HG03135 (cell line): ENCODE results near the gene PRR5L.
"Not testable (repeated sequence)": the region's sequence is repeated elsewhere in the genome, so short reads cannot be mapped to it uniquely, and the experiment has no call there.

ENCODE experiments used
- ATAC-seq: cut with Tn5 transposase; IDR thresholded peaks from one replicate; pipeline ENCODE4 v1.9.1; 2021; ENCODE audit warnings: mild to moderate bottlenecking, moderate library complexity; ENCODE audit not compliant: unreplicated experiment

PRR5L gene

GRCh38 chr11:36325403-36325802, 29.3 kb downstream of the PRR5L start:
- ATAC-seq, result not testable (repeated sequence)

GRCh38 chr11:36326524-36327419, 30.7 kb downstream of the PRR5L start:
- peak; percentile 73 for ATAC-seq

- no peak for ATAC-seq
These were observed 33.0 kb downstream of the PRR5L start for GRCh38 chr11:36328966-36329673.

DNA sequence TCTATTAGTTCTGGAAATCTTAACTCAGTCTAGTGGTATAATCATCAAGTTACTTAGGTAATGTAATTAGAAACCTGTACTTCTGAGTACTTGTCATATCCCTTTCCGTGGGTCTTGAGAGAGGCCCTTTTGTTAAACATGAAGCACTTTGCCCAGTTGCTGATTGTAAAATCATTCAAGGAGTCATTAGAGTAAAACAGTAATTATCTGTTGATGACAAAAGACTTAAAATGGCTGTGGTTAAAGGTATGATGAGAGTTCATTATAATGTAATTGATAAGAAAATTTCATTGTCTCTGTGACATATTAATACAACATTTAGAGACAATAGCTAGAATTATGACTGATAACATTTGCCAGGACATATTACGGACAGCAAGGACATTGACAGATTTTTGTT, 34.3 kb downstream of the PRR5L start:
- no peak for ATAC-seq

DNA sequence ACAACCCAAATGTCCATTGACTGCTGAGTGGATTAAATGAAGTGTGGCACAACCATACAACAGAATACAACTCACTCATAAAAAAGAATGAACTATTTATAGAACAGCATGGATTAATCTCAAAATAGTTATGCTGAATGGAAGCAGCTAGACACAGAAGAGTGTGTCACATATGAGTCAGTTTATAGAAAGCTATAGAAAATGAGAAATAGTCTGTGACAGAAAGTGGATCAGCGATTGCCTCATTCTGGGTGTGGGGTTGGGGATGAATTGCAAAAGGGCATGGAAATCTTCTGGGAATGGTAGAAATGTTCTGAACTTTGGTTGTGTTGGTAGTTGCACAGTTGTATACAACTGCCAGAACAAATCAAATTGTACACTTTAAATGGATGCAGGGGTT, 37.4 kb downstream of the PRR5L start:
- no peak for ATAC-seq

DNA sequence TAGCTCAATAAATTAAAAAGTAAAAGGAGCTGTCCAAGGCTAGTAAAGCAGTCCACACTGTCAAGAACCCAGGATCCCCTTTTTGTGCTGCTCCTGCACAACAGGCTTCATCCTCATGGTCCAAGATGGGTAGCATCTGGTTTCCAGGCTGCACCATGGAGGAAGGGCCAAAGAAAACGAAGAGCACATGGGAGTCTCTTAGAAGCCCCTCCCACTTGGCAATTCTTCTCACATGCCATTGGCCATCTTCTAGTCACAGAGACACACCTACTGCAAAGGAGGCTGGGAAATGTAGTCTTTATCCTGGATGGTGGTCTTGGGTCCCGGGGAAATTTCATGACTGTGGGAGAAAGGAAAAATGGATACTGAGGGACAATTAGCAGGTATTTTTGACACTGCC, 37.8 kb downstream of the PRR5L start:
- no peak for ATAC-seq

- no peak for ATAC-seq
These were observed 43.8 kb downstream of the PRR5L start for GRCh38 chr11:36339888-36340287.

DNA sequence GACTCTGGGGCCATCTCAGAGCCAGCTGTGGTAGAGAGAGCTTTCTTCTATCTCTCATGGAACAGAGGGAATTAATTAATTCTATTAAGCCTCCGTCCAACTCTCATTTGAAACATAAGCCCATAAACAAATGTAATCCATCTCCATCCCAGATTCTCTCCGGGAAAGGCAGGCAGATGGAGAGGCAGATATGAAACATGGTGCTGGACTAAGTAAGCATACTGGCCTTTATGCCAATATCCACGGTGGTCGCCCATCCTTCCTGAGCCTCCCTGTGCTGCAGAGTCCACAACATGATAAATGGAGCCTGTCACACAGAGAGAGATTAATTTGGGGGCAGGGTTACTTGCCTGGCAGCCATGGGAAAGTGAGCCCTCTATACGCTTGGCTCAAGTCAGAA, 44.8 kb downstream of the PRR5L start:
- no peak for ATAC-seq

GRCh38 chr11:36341915-36342314, 45.8 kb downstream of the PRR5L start:
- ATAC-seq, result no peak

DNA sequence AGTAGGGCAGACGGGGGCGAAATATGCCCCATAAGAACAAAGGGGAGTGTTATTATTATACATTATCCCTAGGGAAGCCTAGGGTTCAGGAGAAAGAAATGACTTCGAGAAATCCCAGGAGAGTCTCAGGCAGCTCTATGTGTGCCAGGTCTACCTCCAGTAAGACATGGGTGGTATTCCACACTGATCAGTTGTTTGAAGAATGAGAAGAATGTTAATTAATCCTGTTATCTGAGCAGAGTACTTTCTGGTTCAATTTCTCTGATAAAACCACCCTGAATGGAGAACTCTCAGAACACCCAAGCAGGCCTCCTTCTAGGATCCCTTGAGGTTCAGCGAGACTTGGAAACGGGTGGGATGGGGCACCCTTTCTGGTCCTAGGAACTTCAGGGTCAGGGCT, 46.2 kb downstream of the PRR5L start:
- no peak for ATAC-seq

DNA sequence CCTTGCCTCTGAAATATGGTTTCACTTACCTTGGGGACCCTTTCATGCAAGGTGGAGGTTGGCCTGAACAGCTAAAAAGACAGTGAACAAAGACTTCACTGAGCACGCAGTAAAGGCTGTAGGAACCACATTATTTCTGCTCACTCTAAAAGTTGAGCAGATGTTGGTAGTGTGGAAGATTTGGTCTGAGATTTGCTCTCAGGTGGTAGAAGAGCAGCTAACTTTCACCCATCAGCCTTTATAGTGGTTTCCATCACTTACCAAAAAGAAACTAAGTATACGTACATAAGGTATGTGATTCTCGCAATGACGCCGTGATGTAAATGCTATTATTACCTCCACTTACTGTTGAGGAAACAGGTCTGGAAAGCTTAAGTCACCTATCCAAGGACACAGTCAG, 47.3 kb downstream of the PRR5L start:
- no peak for ATAC-seq

DNA sequence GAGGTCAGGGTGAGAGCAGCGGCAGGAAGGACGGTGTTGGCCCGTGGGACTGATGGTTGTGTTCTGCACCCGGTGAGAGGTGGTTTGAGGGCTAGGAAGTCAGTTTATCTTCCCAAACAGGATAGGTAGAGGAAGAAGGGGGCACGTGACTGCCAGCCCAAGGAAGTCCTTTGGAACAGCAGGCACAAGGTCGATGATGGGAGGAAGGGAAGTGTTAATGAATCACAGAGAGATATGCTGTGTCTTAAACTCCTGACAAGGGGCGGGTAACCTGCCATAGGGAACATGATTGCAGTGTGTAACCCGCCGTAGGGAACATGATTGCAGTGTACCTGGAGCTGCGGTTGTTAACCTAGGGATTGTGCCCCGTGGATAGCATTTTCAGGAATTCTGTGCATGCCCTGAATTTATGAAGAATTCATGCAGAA, 49.0 kb downstream of the PRR5L start:
- ATAC-seq, result no peak

GRCh38 chr11:36345535-36346141, 49.5 kb downstream of the PRR5L start:
- no peak for ATAC-seq

DNA sequence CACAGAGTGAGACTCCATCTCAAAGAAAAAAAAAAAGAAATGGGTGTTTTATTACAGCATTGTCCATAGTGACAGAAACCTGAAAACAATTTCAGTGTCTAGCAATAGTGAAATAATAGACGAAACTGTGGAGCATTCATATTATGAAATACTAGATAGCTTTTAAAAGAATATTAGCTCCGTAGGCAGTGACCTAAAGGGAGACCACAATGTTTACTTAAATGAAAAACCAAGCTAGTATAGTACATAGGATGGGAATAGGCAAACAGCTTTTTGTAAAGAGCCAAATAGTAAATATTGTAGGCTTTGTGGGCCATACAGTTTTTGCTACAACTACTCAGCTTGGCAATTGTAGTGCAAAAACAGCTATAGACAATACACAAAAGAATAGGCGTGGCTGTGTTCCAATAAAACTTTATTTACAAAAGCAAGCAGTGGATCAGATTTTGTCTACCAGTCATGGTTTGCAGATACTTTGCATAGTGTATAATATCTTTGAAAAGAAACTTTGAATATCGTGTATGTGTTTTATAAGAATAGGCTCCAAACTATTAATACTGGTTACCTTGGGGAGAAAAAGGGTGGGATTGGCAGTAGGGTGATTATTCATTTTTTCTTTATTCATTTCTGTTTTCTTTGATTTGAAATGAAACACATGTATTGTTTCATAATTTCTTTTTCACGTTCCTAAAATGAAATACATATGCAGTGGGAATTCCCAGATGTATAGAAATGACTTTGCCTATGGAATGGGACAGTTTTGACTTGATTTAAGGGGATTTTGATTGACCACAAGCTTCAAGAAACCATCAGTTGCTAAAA, 50.7 kb downstream of the PRR5L start:
- ATAC-seq, result no peak

- no peak for ATAC-seq
These were observed 51.4 kb downstream of the PRR5L start for GRCh38 chr11:36347384-36347906.

- no peak for ATAC-seq
These were observed 53.5 kb downstream of the PRR5L start for GRCh38 chr11:36349351-36350136.

DNA sequence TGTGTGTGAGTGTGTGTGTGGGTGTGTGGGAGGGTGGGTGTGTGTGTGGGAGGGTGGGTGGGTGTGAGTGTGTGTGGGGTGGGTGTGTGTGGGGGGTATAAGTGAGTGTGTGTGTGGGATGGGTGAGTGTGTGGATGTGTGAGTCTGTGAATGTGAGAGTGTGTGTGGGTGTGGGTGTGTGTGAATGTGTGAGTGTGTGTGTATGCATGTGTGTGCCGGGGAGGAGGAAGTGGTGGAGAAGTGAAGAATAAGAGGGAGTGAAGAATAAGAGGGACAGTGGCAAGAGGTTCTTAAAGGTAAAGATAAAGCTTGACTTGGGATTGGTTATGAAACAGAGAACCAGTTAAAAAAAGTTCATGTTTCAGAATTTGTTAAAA, 54.0 kb downstream of the PRR5L start:
- ATAC-seq, result no peak

DNA sequence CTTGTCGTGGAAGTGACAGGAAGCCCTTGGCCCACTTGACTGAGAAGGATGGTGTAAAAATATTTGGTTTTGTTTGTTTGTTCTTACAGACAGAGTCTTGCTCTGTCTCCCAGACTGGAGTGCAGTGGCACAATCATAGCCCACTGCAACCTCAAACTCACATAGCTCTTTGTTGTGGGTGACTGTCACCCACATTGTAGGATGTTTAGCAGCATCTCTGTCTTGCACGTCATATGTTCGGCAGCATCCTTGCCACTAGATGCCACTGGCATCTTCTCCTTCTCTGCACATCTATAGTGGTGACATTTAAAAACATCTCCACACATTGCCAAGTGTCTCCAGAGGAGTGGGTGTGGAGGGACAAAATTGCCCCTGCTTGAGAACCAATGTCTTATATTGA, 56.8 kb downstream of the PRR5L start:
- no peak for ATAC-seq

GRCh38 chr11:36354221-36355003, 58.3 kb downstream of the PRR5L start:
- ATAC-seq, result peak; percentile 88
